ENCODE measurements around the gene ABLIM2. TPM values are rescaled to one million over a fixed set of nuclear protein-coding genes. Genes with fewer than 3 reads are reported as not detected.
A peak's percentile ranks its signal among the peaks of the same experiment; 100 is the strongest.

The ABLIM2 gene
- total and polyA plus RNA-seq, 2 of the 8 experiments (the other 6 are each of a cell fraction or from before 2014, with no cell fraction given): 2.8 to 3.0 TPM

GRCh38 chr4:8200302-8200975, 41.8 kb upstream of the ABLIM2 start:
- DNase-seq (ENCODE audit: low read depth in 1 of 2, low spot score in 2 of 2) (no peak), FAIRE-seq (no peak)
- POLR2A ChIA-PET (ENCODE audit: partially characterized antibody): no interaction called here
- no peak overlapping the region for H3K18ac ChIP-seq (ENCODE audit: extremely low read depth, low read length)
- H2BK120ac ChIP-seq (replicated peaks; ENCODE audit: low read depth, low read length): no peak overlapping the region
- H3K56ac ChIP-seq (replicated peaks; ENCODE audit: insufficient read length, low read depth, low read length): no peak overlapping the region
- H3K9ac ChIP-seq (replicated peaks in 1 of 4; ENCODE audit: extremely low read depth in 1 of 4, low read depth in 3 of 4, low read length in 3 of 4): no peak overlapping the region
- WGBS, 2 experiments (ENCODE audit: extremely low coverage in 1 of 2, insufficient coverage in 1 of 2, insufficient read length in 1 of 2, insufficient replicate concordance in 2 of 2, low coverage in 1 of 2, low lambda C conversion rate in 2 of 2, missing lambda C conversion rate in 1 of 2): 89% methylated on average over 21 of the region's 30 CpGs; no CpG with 5 or more reads in 1 of the 2 experiments
- 0 out of 2 replicates have a peak overlapping the region, but pooled peaks have one; percentile 58 for H2AFZ ChIP-seq (ENCODE audit: low read length)
- no peaks in the 10 kb centered on the region for H3K79me2 ChIP-seq (ENCODE audit: control insufficient read depth in 1 of 2, insufficient read depth in 2 of 2, low read length in 2 of 2)
- H2BK5ac ChIP-seq (ENCODE audit: low read depth, low read length): no peak overlapping the region
- no peaks in the 10 kb centered on the region for H3K27me3 ChIP-seq (replicated peaks in 1 of 4; ENCODE audit: control insufficient read depth in 3 of 4, extremely low read depth in 1 of 4, insufficient read depth in 3 of 4, low read length in 3 of 4)
- H3K4me2 ChIP-seq (ENCODE audit: insufficient read depth in 1 of 2, low read depth in 2 of 2, low read length in 2 of 2): no peak overlapping the region
- no peak overlapping the region for H2BK15ac ChIP-seq (ENCODE audit: low read length)
- 0 out of 2 replicates have a peak overlapping the region, but pooled peaks have one; percentile 26 for H2AK5ac ChIP-seq (ENCODE audit: low read depth, low read length)
- H2BK20ac ChIP-seq (ENCODE audit: low read length): no peak overlapping the region
- no peak overlapping the region for H3K27ac ChIP-seq (ENCODE audit: low read depth, low read length)
- H3K4ac ChIP-seq (replicated peaks; ENCODE audit: insufficient read length, low read depth, low read length): peak overlapping the region; percentile 69
- no peaks in the 10 kb centered on the region for H3K9me3 ChIP-seq (ENCODE audit: insufficient read depth in 2 of 2, low read depth in 1 of 2, low read length in 1 of 2)
- H3K23me2 ChIP-seq (ENCODE audit: low read depth, low read length): no peaks in the 10 kb centered on the region
- peak overlapping the region; percentile 50; the same call in 1 of the 2 replicates for H2BK12ac ChIP-seq (ENCODE audit: low read depth, low read length)
- no peaks in the 10 kb centered on the region for H3K79me1 ChIP-seq (ENCODE audit: low read depth, low read length)
- H3K14ac ChIP-seq (ENCODE audit: insufficient read length): no peak overlapping the region
- H3K4me3 ChIP-seq (ENCODE audit: extremely low read depth in 1 of 4, insufficient read depth in 2 of 4, low read depth in 3 of 4, low read length in 4 of 4): no peak overlapping the region
- H3K23ac ChIP-seq (ENCODE audit: insufficient read length): no peak overlapping the region
- H4K91ac ChIP-seq (replicated peaks; ENCODE audit: insufficient read length, low read length): no peak overlapping the region
- H4K20me1 ChIP-seq (replicated peaks in 1 of 2; ENCODE audit: control insufficient read depth in 1 of 2, insufficient read depth in 2 of 2, low read length in 2 of 2): peaks cover 0 to 3% of the 10 kb centered on the region in 2 experiments
- H3K36me3 ChIP-seq (ENCODE audit: control insufficient read depth in 2 of 4, insufficient read depth in 4 of 4, low read length in 3 of 4): no peaks in the 10 kb centered on the region
- H4K5ac ChIP-seq (ENCODE audit: insufficient read length, low read depth, low read length): no peak overlapping the region
- CTCF ChIA-PET (ENCODE audit: partially characterized antibody): interaction anchor here (1.4 to 3.9 kb wide), 3 partner anchors 9 to 38 kb away, joined by 4 to 21 read pairs (median 4); no protein-coding TSS in a partner anchor
- H3K4me1 ChIP-seq (replicated peaks in 1 of 4; ENCODE audit: control insufficient read depth in 3 of 4, insufficient read depth in 4 of 4, low read length in 3 of 4): no peaks in the 10 kb centered on the region; a peak in 1 of 7 replicates
- peak overlapping the region; percentile 57 for H4K8ac ChIP-seq (ENCODE audit: extremely low read depth, insufficient read depth, low read length)
- no peak for TF ChIP-seq BCL11A (IDR thresholded peaks at IDR 0.05; ENCODE audit: low read depth in 2 of 2, low read length in 2 of 2)
- TF ChIP-seq POU5F1 (IDR thresholded peaks at IDR 0.05; ENCODE audit: low read depth, low read length): no peak
- no peak for TF ChIP-seq CTBP2 (IDR thresholded peaks at IDR 0.05; ENCODE audit: borderline replicate concordance, insufficient read depth, insufficient read length, low read length)
- TF ChIP-seq POLR2A (IDR thresholded peaks at IDR 0.05; ENCODE audit: control extremely low read depth in 1 of 2, low read depth in 2 of 2, low read length in 2 of 2): no peak
- TF ChIP-seq NRF1 (IDR thresholded peaks at IDR 0.05; ENCODE audit: low read depth, low read length): no peak
- no peak for TF ChIP-seq ATF3 (IDR thresholded peaks at IDR 0.05; ENCODE audit: insufficient read depth, low read depth, low read length)
- TF ChIP-seq MAFK (IDR thresholded peaks at IDR 0.05; ENCODE audit: low read depth, low read length): no peak
- TF ChIP-seq PHF8 (conservative IDR thresholded peaks at IDR 0.05; ENCODE audit: low read depth, low read length): no peak
- TF ChIP-seq JUND (IDR thresholded peaks at IDR 0.05; ENCODE audit: low read length): no peak

Measured in H1 (cell line).